Upper lobe of left lung (tissue), 4 donors: ENCODE data around the gene ZNF710.
"Not testable (repeated sequence)": the region's sequence is repeated elsewhere in the genome, so short reads cannot be mapped to it uniquely, and the experiment has no call there.

Experiments
- EP300 ChIP-seq, 4 donors: sonication (generic); formaldehyde crosslinking; IDR thresholded peaks; one replicate each; pipeline ENCODE4 v1.5.1; 2017; ENCODE audit warnings: antibody characterized with exemption in 4 of 4, control low read depth in 2 of 4
- POLR2A ChIP-seq, 4 donors: fragments of 450-650 bp; IDR thresholded peaks; one replicate each; pipeline ENCODE4 v1.5.1; 2016 to 2017; ENCODE audit warnings: antibody characterized with exemption in 4 of 4, mild to moderate bottlenecking in 2 of 4
- POLR2AphosphoS5 ChIP-seq, 2 donors: sonication (generic); formaldehyde crosslinking; IDR thresholded peaks; one replicate each; pipeline ENCODE4 v1.5.1; 2017; ENCODE audit warnings: antibody characterized with exemption in 2 of 2
- TF ChIP-seq, protein P1 (sequence below), 6 experiments: fragments of 450-650 bp in 4 of 6; fragments of 200-600 bp in 2 of 6; sonication (generic) in 2 of 6; IDR thresholded peaks; one replicate each; pipeline ENCODE4 v1.5.1; 2016 to 2019; ENCODE audit warnings: antibody characterized with exemption in 6 of 6

GRCh38 chr15:90109163-90109751 lies 108.1 kb downstream of the ZNF710 start:
- TF ChIP-seq, protein P1, sequence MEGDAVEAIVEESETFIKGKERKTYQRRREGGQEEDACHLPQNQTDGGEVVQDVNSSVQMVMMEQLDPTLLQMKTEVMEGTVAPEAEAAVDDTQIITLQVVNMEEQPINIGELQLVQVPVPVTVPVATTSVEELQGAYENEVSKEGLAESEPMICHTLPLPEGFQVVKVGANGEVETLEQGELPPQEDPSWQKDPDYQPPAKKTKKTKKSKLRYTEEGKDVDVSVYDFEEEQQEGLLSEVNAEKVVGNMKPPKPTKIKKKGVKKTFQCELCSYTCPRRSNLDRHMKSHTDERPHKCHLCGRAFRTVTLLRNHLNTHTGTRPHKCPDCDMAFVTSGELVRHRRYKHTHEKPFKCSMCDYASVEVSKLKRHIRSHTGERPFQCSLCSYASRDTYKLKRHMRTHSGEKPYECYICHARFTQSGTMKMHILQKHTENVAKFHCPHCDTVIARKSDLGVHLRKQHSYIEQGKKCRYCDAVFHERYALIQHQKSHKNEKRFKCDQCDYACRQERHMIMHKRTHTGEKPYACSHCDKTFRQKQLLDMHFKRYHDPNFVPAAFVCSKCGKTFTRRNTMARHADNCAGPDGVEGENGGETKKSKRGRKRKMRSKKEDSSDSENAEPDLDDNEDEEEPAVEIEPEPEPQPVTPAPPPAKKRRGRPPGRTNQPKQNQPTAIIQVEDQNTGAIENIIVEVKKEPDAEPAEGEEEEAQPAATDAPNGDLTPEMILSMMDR (IDR thresholded peaks at IDR 0.05): not testable (repeated sequence)
- TF ChIP-seq POLR2A, EP300, POLR2AphosphoS5 (IDR thresholded peaks at IDR 0.05): not testable (repeated sequence)
